ENCODE measurements around the gene GRM3. TPM values are rescaled to one million over a fixed set of nuclear protein-coding genes. Genes with fewer than 3 reads are reported as not detected.

The GRM3 gene
- polyA plus RNA-seq, 2 of the 4 experiments (the other 2 are of a cell fraction): not detected

DNA sequence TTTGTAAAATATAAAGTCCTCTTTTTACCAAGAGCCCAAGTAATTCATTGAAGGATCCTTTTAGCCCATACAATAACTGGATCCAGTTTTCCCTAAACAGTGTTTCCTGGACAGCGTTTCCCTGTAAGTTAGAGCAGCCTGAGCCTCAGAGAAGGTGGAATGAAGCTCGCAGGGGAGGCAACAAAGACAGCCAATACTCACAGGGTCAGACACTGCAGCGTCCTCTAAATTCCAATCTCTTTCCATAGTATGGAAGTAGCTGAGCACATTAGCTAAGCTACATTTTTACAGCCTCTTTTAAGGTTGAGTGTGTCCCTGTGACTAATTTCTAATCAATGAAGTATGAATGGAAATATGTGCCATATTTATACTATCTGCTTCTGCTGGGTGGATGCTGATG, 193.5 kb downstream of the GRM3 start:
- Histone ChIP-seq H3K4me2 (no peak overlapping the region), H3K4me3 (no peak overlapping the region), H3K9me3 (no peaks in the 10 kb centered on the region), H3K27ac (no peak overlapping the region), H3K4me1 (no peaks in the 10 kb centered on the region)
- no peak for ATAC-seq
- FAIRE-seq: no peak
- POLR2A ChIA-PET: no interaction called here
- no peak for DNase-seq (ENCODE audit: low read depth in 1 of 2, low spot score in 1 of 2)
- no peak for TF ChIP-seq ZFP36 (IDR thresholded peaks at IDR 0.05; ENCODE audit: borderline replicate concordance, partially characterized antibody)
- TF ChIP-seq SREBF2 (IDR thresholded peaks at IDR 0.05): no peak
- TF ChIP-seq, protein P1, sequence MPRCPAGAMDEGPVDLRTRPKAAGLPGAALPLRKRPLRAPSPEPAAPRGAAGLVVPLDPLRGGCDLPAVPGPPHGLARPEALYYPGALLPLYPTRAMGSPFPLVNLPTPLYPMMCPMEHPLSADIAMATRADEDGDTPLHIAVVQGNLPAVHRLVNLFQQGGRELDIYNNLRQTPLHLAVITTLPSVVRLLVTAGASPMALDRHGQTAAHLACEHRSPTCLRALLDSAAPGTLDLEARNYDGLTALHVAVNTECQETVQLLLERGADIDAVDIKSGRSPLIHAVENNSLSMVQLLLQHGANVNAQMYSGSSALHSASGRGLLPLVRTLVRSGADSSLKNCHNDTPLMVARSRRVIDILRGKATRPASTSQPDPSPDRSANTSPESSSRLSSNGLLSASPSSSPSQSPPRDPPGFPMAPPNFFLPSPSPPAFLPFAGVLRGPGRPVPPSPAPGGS (IDR thresholded peaks at IDR 0.05): no peak
- no peak for TF ChIP-seq POLR2AphosphoS2 (conservative IDR thresholded peaks at IDR 0.05; ENCODE audit: low read length)
- TF ChIP-seq ELK1 (IDR thresholded peaks at IDR 0.05; ENCODE audit: low read depth, low read length): no peak
- no peak for TF ChIP-seq FOXS1 (CRISPR knock-in tag; IDR thresholded peaks at IDR 0.05)
- no peak for TF ChIP-seq NPAS2 (CRISPR knock-in tag; IDR thresholded peaks at IDR 0.05; ENCODE audit: borderline replicate concordance)
- TF ChIP-seq E2F6 (IDR thresholded peaks at IDR 0.05; ENCODE audit: borderline replicate concordance, low read depth): no peak
- no peak for TF ChIP-seq CBX8 (IDR thresholded peaks at IDR 0.05)
- no peak for TF ChIP-seq NR3C1 (IDR thresholded peaks at IDR 0.05)
- no peak for TF ChIP-seq MYC (IDR thresholded peaks at IDR 0.05; ENCODE audit: borderline replicate concordance, low read length)
- TF ChIP-seq CHD2 (IDR thresholded peaks at IDR 0.05; ENCODE audit: low read length, partially characterized antibody): no peak
- TF ChIP-seq, protein P2, sequence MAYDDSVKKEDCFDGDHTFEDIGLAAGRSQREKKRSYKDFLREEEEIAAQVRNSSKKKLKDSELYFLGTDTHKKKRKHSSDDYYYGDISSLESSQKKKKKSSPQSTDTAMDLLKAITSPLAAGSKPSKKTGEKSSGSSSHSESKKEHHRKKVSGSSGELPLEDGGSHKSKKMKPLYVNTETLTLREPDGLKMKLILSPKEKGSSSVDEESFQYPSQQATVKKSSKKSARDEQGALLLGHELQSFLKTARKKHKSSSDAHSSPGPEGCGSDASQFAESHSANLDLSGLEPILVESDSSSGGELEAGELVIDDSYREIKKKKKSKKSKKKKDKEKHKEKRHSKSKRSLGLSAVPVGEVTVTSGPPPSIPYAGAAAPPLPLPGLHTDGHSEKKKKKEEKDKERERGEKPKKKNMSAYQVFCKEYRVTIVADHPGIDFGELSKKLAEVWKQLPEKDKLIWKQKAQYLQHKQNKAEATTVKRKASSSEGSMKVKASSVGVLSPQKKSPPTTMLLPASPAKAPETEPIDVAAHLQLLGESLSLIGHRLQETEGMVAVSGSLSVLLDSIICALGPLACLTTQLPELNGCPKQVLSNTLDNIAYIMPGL (CRISPR knock-in tag; IDR thresholded peaks at IDR 0.05; ENCODE audit: borderline replicate concordance): no peak
- no peak for TF ChIP-seq MAZ (IDR thresholded peaks at IDR 0.05; ENCODE audit: borderline replicate concordance, low read depth, low read length)
- no peak for TF ChIP-seq REST (IDR thresholded peaks at IDR 0.05)
- TF ChIP-seq HOXB13 (CRISPR knock-in tag; IDR thresholded peaks at IDR 0.05; ENCODE audit: low read depth): no peak
- TF ChIP-seq ZNF302 (CRISPR knock-in tag; IDR thresholded peaks at IDR 0.05): no peak
- WGBS (ENCODE audit: missing lambda C conversion rate): 0% methylated on average over 3 of the region's 3 CpGs
- CTCF ChIA-PET: no interaction called here

DNA sequence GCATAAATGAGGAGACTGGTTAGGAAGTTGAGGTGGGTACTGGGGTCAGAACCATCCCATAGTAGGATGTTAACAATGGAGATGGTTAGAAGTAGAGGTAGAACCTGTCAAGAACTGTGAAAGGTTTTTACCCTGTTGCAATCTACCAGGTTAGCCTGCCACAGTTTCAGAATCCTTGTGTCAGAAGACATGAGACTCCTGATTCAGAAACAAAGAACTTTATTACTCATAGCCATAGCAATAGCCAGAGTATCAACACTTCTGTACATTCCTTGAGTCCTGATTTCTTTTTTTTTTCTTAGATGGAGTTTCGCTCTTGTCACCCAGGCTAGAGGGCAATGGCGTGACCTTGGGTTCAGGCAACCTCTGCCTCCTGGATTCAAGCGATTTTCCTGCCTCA, 200.9 kb downstream of the GRM3 start:
- H3K27ac ChIP-seq: no peak overlapping the region
- H3K4me2 ChIP-seq: no peak overlapping the region
- ChIA-PET POLR2A (no interaction called here), CTCF (no interaction called here)
- no peaks in the 10 kb centered on the region for H3K4me1 ChIP-seq
- DNase-seq (ENCODE audit: low read depth in 1 of 2, low spot score in 1 of 2) (no peak), FAIRE-seq (no peak), ATAC-seq (no peak)
- no peak for TF ChIP-seq CBX8 (IDR thresholded peaks at IDR 0.05)
- TF ChIP-seq ZSCAN20 (CRISPR knock-in tag; IDR thresholded peaks at IDR 0.05): no peak
- no peak for TF ChIP-seq CEBPB (IDR thresholded peaks at IDR 0.05)
- no peak for TF ChIP-seq CHD2 (IDR thresholded peaks at IDR 0.05; ENCODE audit: low read length, partially characterized antibody)
- TF ChIP-seq RNF2 (IDR thresholded peaks at IDR 0.05; ENCODE audit: borderline replicate concordance, low read depth): no peak
- no peak for TF ChIP-seq POLR2A (IDR thresholded peaks at IDR 0.05; ENCODE audit: low read length)
- no peaks in the 10 kb centered on the region for H3K9me3 ChIP-seq
- 7% methylated on average over 3 of the region's 3 CpGs for WGBS (ENCODE audit: missing lambda C conversion rate)
- H3K4me3 ChIP-seq: no peak overlapping the region

Data from A549 (cell line).